ENCODE measurements around the gene IGFL2.

DNA sequence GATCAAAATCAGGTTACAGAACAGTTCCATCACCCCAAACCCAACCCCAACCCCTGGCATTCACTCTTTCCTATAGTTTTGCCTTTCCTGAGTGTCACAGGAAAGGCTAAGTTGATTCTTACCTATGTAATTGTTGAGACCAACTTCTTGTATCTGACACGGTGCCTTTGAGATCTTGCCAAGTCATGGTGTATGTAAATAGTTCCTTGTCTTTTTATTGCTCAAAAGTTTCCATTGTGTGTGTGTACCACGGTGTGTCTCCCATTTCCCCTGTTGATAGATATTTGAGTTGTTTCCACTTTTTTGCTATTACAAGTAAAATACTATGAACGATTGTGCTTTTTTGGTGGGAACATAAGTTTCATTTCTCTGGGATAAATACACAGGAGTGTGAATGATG, 3.3 kb upstream of the IGFL2 start:
- no peak for TF ChIP-seq POLR2AphosphoS5 (IDR thresholded peaks at IDR 0.05; ENCODE audit: borderline replicate concordance, low read depth, low read length)
- TF ChIP-seq EZH2 (IDR thresholded peaks at IDR 0.05) = no peak

All from SK-N-MC (cell line).